Pancreas (tissue), 10 donors: ENCODE data around the gene ELK1. TPM values are rescaled to one million over a fixed set of nuclear protein-coding genes. Genes with fewer than 3 reads are reported as not detected.
"Not testable (repeated sequence)": the region's sequence is repeated elsewhere in the genome, so short reads cannot be mapped to it uniquely, and the experiment has no call there.

Experiments used
- ATAC-seq, 4 donors: fragments of 200-7000 bp; cut with Tn5 transposase; one replicate each; pipeline versions ENCODE4 v1.8.0 to v1.9.1; 2020; ENCODE audit warnings: mild to moderate bottlenecking in 4 of 4, moderate library complexity in 4 of 4
- DNase-seq, 6 donors: peaks; one replicate each; pipeline ENCODE4 v3.0.0-alpha.2; 2020
- FAIRE-seq: peaks from 2 replicates; lab custom pipeline; 2012; peaks lifted over from hg19 to GRCh38; lab: Jason Lieb, UNC
- H3K27ac ChIP-seq, 4 donors: fragments of 200-600 bp; sonication (generic); 1 replicate in 3 of 4; 2 replicates in 1 of 4; pipeline versions ENCODE4 v1.5.0 to v1.8.0; 2020
- H3K27me3 ChIP-seq, 4 donors: fragments of 200-600 bp; one replicate each; pipeline ENCODE4 v1.8.0; 2021
- H3K36me3 ChIP-seq, 3 donors: fragments of 200-600 bp; sonication (generic) in 1 of 3; one replicate each; pipeline versions ENCODE4 v1.5.0 to v1.8.0; 2020 to 2021
- H3K4me1 ChIP-seq, 3 donors: fragments of 200-600 bp; one replicate each; pipeline ENCODE4 v1.8.0; 2021
- H3K4me3 ChIP-seq, 4 donors: fragments of 200-600 bp; sonication (generic) in 2 of 4; one replicate each; pipeline versions ENCODE4 v1.5.0 to v1.8.0; 2020 to 2021
- H3K9me3 ChIP-seq, 4 donors: fragments of 200-600 bp; one replicate each; pipeline ENCODE4 v1.8.0; 2021
- WGBS, 2 donors: extraction: QIAGEN DNeasy Blood & Tissue Kit; methylation state at CpG; one replicate each; pipeline ENCODE4 v1.1.7; 2013; 5-methylcytosine and 5-hydroxymethylcytosine counted together
- intact Hi-C, 3 donors: fragments of 100-400 bp; cut with DNase I; formaldehyde crosslinking; loops; one replicate each; pipeline versions ENCODE4 v1.11.1 to v1.14.2; 2022
- polyA plus RNA-seq, 2 donors: library from polyadenylated mRNA; stranded (reverse); fragments of 200-250 nt; gene quantifications; one replicate each; pipeline ENCODE4 v1.2.3, GENCODE V29; 2013
- total RNA-seq, 6 donors: library from RNA; stranded (reverse); fragmentation: NEBNext Ultra II Directional in 4 of 6; extraction: Animal tissue kit (Norgen Biotek cat#: 25700) in 4 of 6; gene quantifications; one replicate each; pipeline versions ENCODE4 v1.2.1 to v1.2.4, GENCODE V29; 2021 to 2023
- TF ChIP-seq, protein P1 (sequence below), 4 donors: fragments of 200-600 bp; sonication (generic) in 3 of 4; IDR thresholded peaks; one replicate each; pipeline versions ENCODE4 v1.5.0 to v1.8.0; 2021; ENCODE audit warnings: antibody characterized with exemption in 4 of 4
- donor health status: healthy with polysubstance abuse.
- donor health status: DM: no; HTN: no; CAD: no; lungs with moderate emphysema.
- donor health status: DM: no; HTN: no; CAD: no.
- donor health status: control.
- donor health status: control.
- donor health status: Bipolar disorder and iron deficiency.
- donor health status: DM: yes; HTN: yes; CAD: no.
- donor health status: DM: no; HTN: no; CAD: no.
- donor health status: DM: no; HTN: no; CAD: no.
- donor health status: DM: yes; HTN: yes; CAD: no.

ELK1 gene
- total and polyA plus RNA-seq, 8 donors, result 5.8 to 14.6 (median 10.2) TPM

DNA sequence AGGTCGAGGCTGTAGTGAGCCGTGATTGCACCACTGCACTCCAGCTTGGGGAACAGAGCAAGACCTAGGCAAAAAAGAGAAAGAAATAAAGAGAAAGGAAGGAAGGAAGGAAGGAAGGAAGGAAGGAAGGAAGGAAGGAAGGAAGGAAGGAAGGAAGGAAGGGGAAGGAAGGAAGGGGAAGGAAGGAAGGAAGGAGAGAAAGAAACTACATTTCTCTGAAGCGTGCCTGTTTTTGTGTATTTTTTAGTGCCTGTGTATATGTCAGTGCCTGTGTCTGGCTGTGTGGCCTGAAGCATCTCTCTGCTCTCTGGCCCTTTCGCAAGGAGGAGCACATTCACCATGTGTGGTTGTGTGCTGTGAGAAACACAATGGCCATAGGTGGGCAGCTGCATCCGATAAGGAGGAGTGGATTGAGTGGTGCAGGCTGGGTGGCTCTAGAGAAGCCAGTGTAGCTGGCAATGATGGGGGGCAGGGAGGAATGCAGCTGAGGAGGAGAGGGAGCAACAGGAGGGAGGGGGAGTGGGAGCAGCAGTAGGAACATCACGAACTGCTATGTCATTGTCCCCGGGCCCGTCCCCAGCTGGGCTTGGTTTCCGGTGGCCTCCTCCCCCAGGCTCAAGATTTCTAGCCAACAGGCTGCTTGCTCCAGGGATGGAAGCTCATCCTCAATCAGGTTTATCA is 42.1 kb downstream of the ELK1 start:
- H3K4me3 ChIP-seq, result no peak overlapping the region
- DNase-seq (no peak), FAIRE-seq (no peak), ATAC-seq (no peak)
- intact Hi-C loops, result no loop called here
- 51 to 63% methylated on average over 9 of the region's 9 CpGs for WGBS, 2 donors
- H3K36me3 ChIP-seq, result no peaks in the 10 kb centered on the region
- peaks cover 0 to 3% (median 0%) of the 10 kb centered on the region in 4 donors for H3K27me3 ChIP-seq
- H3K27ac ChIP-seq, result no peak overlapping the region
- TF ChIP-seq, protein P1, sequence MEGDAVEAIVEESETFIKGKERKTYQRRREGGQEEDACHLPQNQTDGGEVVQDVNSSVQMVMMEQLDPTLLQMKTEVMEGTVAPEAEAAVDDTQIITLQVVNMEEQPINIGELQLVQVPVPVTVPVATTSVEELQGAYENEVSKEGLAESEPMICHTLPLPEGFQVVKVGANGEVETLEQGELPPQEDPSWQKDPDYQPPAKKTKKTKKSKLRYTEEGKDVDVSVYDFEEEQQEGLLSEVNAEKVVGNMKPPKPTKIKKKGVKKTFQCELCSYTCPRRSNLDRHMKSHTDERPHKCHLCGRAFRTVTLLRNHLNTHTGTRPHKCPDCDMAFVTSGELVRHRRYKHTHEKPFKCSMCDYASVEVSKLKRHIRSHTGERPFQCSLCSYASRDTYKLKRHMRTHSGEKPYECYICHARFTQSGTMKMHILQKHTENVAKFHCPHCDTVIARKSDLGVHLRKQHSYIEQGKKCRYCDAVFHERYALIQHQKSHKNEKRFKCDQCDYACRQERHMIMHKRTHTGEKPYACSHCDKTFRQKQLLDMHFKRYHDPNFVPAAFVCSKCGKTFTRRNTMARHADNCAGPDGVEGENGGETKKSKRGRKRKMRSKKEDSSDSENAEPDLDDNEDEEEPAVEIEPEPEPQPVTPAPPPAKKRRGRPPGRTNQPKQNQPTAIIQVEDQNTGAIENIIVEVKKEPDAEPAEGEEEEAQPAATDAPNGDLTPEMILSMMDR (IDR thresholded peaks at IDR 0.05), result no peak
- H3K9me3 ChIP-seq, result no peaks in the 10 kb centered on the region
- no peaks in the 10 kb centered on the region for H3K4me1 ChIP-seq

DNA sequence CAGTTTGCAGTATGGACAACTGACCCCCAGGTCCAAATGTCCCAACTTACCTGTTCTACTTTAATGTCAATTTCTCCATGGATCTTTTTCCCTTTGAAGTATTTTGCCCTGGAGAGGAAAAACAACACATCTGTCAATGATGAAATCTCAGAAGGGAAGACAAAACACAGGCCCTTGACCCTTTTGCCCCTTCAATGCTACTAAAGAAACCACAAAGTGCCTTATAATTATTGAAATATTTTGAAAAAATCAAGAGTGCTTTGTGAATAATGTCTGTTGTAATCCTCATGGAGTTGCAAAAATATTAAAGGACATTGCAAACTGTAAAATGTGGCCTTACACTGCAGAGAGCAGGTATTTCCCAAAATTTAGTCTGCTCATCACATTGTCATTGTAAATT is 43.3 kb downstream of the ELK1 start:
- H3K4me3 ChIP-seq, result no peak overlapping the region
- no peaks in the 10 kb centered on the region for H3K9me3 ChIP-seq
- DNase-seq (no peak), FAIRE-seq (no peak), ATAC-seq (no peak)
- intact Hi-C loops, result no loop called here
- H3K27ac ChIP-seq, result no peak overlapping the region
- H3K27me3 ChIP-seq, result peaks cover 0 to 3% (median 0%) of the 10 kb centered on the region in 4 donors
- H3K4me1 ChIP-seq, result no peaks in the 10 kb centered on the region
- TF ChIP-seq, protein P1 (IDR thresholded peaks at IDR 0.05), result no peak
- no peaks in the 10 kb centered on the region for H3K36me3 ChIP-seq

DNA sequence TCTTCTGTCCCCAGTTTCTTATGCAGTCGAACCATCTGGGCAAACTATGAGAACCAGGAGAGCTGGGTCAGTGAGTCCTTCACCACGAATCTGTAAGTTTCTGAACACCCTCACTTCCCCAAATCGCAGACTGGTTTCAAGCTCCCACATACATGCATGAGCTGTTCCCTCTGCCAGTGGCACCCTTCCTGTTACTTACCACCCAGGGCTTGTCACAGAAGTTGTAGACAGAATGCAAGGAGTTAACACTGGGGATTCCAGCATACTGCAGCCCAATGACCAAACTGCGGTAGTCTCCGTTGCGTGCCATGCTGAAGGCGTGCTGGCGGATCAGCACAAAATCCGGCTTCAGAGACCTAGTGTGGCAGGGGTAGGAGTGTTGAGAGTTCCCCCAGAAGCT is 45.3 kb downstream of the ELK1 start:
- Histone ChIP-seq H3K4me3 (no peak overlapping the region), H3K36me3 (no peaks in the 10 kb centered on the region)

DNA sequence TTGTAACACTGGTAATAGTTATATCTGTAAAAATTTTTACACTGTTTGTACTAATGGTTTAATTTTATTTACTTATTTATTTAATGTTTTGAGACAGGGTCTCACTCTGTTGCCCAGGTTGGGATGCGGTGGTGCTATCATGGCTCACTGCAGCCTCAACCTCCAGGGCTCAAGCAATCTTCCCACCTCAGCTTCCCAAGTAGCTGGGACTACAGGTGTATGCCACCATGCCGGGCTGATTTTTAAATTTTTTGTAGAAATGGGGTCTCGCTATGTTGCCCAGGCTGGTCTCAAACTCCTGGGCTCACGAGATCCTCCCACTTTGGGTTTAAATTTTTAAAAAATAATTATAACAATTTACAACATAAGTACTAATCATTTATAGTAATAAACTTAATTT is 47.2 kb downstream of the ELK1 start:
- peaks cover 0 to 10% (median 1%) of the 10 kb centered on the region in 4 donors for H3K27me3 ChIP-seq
- H3K4me3 ChIP-seq, H3K36me3 ChIP-seq, H3K9me3 ChIP-seq, H3K27ac ChIP-seq, ATAC-seq, H3K4me1 ChIP-seq, FAIRE-seq, intact Hi-C loops, DNase-seq: not testable (repeated sequence)
- 87 to 94% methylated on average over 4 of the region's 4 CpGs for WGBS, 2 donors

More for the DNA sequence above, 45.3 kb downstream of the ELK1 start:
- no peak for ATAC-seq
- DNase-seq, result no peak
- intact Hi-C loops, result no loop called here
- H3K27ac ChIP-seq, result no peak overlapping the region
- peaks cover 0 to 3% (median 0%) of the 10 kb centered on the region in 4 donors for H3K27me3 ChIP-seq
- WGBS, 2 donors, result 49 to 56% methylated on average over 9 of the region's 9 CpGs
- no peaks in the 10 kb centered on the region for H3K4me1 ChIP-seq
- TF ChIP-seq, protein P1 (IDR thresholded peaks at IDR 0.05), result no peak
- H3K9me3 ChIP-seq, result no peaks in the 10 kb centered on the region
- no peak for FAIRE-seq

DNA sequence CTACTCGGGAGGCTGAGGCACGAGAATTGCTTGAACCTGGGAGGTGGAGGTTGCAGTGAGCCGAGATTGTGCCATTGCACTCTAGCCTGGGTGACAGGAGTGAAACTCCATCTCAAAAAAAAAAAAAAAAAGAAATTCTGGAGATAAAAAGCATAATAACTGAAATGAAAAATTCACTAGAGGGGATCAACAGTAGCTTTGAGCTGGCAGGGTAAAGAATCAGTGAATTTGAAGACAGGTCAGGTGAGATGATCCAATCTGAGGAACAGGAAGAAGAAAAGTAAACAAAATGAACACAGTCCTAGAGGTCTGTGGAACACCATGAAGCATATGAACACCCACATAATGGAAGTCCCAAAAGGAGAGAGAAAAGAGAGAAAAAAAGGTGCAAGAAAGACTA is 53.1 kb downstream of the ELK1 start:
- FAIRE-seq, result no peak
- no peaks in the 10 kb centered on the region for H3K4me1 ChIP-seq
- H3K9me3 ChIP-seq, result no peaks in the 10 kb centered on the region
- no peak overlapping the region for H3K4me3 ChIP-seq
- WGBS, 2 donors, result 78 to 87% methylated on average over 3 of the region's 3 CpGs
- H3K27me3 ChIP-seq, result peaks cover 0 to 10% (median 0%) of the 10 kb centered on the region in 4 donors
- H3K36me3 ChIP-seq, result no peaks in the 10 kb centered on the region
- intact Hi-C loops, result no loop called here
- no peak for ATAC-seq
- DNase-seq, result no peak
- no peak overlapping the region for H3K27ac ChIP-seq
- TF ChIP-seq, protein P1 (IDR thresholded peaks at IDR 0.05), result no peak
